GM18868 (cell line): ENCODE results near the gene ARL4A.

Experiments used
- ATAC-seq: cut with Tn5 transposase; IDR thresholded peaks from one replicate; pipeline ENCODE4 v1.9.1; 2021; ENCODE audit warnings: mild to moderate bottlenecking, moderate library complexity; ENCODE audit not compliant: unreplicated experiment

Gene ARL4A

DNA sequence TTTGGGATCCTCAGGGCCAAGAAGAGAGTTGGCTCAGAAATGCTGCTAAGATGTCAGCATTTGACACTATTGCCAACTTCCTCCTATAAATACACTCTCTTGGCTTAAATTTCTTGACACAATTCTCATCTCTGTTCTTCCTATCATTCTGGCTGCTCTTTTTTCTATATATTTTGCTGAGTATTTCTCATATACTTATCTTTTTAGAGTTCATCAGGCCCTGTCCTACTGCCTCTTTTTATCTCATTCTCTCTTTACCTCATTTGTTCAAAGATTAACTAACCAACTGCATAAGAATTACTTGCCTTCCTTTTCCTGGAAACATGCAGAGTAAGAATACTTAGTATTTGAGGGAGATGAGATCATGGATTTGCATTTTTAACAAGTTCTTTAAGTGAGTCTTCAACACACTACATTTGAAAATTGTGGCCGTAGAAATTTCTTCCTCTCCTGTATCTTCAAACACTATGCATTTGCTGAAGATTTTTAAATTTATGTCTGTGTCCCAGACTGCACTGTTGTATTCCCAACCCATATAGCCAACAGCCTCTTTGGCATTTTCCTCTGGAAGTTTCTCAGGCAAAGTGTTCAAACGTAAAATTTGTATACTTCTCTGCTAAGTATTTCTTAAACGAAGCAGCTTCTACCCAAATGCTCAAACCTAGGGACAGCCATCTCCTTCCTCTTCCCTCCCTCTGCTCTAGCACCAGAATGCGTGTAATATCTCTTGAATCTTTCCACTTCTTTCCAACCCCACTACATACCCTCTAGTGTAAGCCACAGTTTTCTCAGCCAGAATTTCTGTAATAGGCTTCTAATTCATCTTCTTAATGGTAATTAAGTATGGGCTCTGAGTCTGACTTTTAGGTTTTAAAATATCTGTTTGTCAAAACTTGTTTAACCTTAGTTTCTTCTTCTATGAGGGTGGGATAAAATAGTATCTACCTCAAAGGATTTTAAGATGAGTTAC lies 35.5 kb downstream of the ARL4A start:
- no peak for ATAC-seq

DNA sequence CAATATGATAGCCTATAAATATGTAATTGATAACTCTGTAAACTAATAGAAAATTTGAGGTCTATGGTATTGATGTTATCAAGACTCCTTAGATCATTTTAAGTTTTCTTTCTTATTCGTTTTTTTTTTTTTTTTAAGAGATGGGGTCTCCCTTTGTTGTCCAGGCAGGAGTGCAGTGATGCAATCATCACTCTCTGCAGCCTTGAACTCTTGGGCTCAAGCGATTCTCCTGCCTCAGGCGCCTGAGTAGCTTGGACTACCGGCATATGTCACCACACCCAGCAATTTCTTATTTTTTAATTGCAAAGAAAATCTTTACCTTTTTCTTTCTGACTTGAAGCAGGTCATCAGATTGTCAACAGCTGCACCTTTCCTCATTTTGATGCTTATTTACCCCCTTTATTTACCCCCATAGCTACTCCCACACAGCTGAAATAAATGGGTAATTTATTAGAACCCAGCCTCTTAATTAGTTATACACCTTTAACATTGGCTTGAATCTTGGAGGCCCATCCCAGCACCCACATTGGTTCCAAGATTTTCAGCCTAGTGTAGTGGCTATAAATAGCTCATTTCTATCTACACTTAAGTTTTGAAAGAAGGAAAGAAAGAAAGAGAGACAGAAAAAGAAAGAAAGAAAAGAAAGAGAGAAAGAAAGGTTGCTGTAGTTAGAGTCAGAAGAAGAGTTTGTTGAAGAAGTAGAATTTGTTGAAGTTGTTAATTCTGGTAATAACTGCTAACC lies 38.3 kb downstream of the ARL4A start:
- no peak for ATAC-seq

DNA sequence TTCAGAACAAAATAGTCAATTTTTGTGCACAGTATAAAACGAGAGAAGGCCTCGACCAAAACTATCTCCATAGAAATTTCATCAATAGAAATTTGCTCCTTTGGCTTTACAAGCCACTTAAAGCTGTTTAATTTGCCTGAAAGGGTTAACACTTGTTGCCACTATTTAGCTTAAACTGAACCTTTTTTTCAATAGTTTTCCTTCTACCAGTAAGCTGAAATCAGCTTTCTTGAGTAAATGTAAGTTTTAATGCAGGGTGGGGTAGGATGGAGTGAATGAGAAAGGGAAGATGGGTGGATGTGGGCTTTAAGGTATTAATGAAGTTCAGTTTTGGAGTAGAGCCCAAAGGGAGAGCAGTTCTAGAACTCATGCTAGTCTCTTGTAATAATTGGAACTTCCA lies 39.5 kb downstream of the ARL4A start:
- no peak for ATAC-seq

DNA sequence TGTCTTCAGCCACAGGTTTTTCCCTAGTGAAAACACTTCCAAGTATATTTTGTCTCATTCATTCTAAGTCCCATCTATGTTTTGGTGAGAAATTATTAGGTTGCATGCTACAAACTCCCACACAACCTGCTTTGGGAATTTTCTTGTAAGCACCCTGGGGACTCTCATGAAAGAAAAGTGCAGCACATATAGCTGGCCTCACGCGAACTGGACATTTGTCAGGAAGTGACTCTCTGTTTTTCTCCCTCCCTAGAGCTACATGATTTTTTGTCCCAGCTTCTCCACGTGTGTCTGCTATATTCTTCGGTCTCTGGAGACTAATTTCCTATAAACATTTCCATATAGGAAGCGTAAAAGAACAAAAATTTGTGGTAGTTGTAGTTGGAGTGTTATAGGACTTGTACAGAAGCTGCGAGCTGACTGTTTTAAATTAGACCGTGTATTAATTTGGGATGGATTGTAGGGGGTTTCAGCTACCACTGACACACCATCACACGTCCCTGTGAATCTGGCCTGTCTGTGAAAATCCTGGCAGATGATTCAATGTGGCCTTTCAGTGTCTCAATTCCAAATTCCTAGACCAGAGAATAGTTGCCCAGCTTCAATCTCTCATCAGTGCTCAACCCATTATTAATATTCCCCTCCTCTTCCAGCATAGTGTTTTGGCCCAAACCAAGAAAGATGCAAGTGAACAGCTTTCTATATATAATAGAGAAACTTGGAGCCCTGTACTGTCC lies 40.2 kb downstream of the ARL4A start:
- no peak for ATAC-seq

DNA sequence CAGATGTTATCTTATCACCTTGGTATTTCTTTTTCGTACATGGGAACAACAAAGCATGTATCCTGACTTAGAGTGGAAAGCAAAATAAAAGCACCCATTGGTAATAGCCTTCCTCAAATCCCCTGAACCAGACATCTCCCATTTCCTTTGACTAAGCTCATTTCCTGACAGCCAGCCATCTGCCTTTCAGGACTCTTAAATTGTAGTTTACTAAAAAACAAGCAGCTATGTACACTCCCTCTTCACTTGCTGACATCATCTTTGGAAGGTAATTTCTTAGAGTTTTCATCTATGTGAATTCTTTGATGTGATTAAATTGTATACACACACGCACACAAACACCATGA lies 40.7 kb downstream of the ARL4A start:
- ATAC-seq, result no peak

DNA sequence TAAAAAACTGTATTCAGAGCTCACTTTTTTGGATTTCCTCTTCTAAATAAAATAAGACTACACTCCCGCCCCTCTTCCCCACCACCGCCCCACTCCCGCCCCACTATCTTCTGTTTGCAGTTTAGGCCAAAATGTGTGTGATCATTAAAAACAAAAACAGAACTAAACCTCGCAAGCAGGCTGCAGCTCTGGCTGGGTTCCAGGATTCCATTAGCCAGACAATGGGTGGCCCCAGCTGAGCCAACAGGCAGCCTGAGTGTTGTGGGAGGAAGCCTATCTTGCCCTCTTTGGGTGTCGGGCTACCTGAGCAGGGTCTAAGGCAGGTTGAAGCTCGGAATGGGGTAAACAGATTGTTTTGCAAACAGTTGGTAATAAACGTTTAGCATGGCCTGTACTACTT lies 41.7 kb downstream of the ARL4A start:
- ATAC-seq, result no peak

DNA sequence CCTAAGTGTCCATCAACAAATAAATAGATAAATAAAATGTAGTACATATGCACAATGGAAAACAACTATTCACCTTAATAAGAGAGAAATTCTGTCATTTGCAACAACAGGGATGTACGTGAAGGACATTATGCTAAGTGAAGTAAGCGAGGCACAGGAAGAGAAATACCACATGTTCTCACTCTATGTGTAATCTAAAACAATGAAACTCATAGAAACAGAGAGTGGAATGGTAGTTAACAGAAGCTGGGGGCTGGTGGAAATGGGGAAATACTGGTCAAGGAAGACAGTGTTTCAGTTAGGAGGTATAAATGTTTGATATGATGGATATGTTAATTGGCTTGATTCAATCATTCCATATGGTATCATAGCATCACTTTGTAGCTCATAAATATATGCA lies 43.1 kb downstream of the ARL4A start:
- no peak for ATAC-seq

DNA sequence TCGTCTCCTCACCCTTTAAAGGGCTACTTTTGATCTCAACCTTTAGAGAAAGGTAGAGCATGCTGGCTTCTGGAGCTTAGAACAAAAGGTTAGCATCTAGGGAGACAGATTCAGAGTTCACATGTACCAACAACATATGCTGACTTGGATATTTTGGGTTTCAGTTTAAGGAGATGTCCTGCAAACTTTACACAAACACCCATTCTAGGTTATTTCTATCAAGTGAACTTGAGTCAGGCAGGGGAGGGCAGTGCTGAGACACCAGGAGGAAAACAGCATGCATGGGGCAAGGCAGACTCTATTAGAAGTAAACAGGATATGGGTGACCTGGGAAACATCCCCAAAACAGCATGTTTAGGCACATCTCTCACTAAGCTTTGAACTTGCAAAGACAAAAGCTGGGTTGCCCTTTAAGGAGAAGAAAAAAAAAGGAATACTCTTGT lies 43.8 kb downstream of the ARL4A start:
- no peak for ATAC-seq

DNA sequence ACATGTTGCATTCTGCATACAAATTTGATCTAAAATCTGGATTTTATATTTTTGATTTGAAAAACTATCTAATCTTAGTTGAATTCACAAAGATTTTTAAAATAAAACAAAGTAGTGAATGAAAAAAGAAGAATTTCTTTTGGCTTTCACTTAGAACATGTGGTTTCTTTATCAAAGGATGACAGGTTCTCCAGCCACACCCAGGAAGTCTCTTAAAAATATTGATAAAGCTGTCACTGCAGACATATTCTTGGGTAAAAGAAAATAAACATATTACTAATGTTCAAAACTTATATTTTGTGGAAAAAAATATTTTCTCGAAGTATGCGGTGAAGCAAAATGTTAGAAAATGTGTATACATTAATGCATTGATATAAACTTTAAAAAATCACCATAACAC lies 44.3 kb downstream of the ARL4A start:
- ATAC-seq, result no peak

DNA sequence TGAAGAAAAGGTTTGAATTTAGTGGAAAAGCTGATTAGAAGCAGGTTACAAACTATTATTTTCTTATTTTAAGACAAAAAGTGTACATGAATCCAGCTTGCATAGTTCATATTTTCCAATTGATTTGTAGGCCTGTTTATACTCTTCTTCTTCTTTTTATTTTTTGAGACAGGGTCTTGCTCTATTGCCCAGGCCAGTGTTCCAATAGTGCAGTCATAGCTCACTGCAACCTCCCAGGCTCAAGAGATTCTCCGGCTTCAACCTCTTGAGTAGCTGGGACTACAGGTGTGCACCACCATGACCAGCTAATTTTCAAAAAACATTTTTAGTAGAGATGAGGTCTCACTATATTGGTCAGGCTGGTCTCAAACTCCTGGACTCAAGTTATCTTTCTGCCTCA lies 45.0 kb downstream of the ARL4A start:
- no peak for ATAC-seq

DNA sequence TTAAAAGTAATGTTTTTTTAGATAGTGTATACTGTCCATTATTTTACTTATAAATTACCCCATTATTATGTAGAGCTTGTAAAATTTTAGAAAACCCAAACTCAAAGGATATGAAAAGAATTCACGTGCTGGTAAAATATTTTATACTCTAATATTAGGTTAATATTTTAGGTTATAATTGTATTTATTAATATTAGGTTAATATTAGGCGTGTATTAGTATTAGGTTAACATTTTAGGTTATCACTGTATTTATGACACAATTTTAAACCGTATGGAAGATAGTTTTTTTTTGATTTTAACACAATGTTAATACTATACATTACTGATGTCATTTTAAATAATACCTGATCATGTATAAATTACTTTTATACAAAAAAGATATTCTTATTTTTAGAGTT lies 48.5 kb downstream of the ARL4A start:
- no peak for ATAC-seq

DNA sequence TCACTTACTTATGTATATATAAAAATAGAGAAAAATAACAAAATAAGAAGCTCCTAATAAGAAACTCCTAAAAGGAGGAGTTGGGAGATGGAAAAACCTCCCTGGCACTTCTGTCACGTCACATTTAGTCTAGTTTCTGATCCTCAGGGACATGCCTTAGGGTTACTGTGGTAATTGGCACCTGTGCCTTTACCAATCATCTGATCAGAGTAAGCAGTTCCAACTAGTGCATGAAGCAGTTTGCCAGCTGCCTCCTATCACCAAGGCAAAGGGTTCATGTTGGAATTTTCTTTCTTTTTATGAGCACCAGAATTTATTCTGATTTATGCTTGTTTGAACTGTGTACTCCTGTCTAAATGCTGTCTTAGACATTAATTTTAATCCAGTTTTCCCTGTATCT lies 49.9 kb downstream of the ARL4A start:
- no peak for ATAC-seq

DNA sequence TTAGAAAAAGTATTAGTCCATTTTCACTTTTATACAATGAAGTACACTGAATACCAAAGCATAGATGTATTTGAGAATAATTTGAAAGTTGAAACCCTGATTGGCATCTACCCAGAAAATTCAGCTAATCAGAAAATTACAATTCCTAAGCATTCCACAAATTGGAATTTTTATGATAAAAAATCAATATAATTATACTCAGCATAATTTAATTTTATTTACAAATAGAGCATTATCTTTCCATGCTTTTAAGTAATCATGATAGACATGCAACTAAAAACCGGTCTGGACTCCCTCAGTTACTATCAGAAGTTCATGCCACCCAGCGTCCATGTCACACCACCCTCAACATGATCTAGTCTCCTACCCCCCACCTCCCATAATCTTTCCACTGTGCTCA lies 50.4 kb downstream of the ARL4A start:
- ATAC-seq, result no peak

DNA sequence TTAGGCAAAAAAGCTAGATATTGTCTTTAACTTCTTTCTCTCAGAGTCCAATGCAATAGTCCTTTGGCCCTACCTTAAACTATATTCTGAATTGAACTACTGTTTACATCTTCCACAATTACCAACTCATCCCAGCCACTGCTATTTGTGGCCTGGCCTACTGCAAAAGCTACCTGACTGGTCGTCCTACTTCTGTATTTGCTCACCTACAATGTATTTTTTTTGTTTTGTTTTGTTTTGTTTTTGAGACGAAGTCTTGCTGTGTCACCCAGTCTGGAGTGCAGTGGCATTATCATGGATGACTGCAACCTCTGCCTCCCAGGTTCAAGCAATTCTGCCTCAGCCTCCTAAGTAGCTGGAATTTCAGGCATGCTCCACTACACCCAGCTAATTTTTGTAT lies 51.2 kb downstream of the ARL4A start:
- ATAC-seq, result no peak
